GM12801 (cell line): ENCODE results near the gene WWOX.

ENCODE experiments used
- TF ChIP-seq, protein P1 (sequence below): IDR thresholded peaks from one replicate; pipeline ENCODE4 v1.5.1; 2011; ENCODE audit warnings: control low read depth; ENCODE audit not compliant: insufficient read length; ENCODE audit errors: extremely low read depth

Gene WWOX

DNA sequence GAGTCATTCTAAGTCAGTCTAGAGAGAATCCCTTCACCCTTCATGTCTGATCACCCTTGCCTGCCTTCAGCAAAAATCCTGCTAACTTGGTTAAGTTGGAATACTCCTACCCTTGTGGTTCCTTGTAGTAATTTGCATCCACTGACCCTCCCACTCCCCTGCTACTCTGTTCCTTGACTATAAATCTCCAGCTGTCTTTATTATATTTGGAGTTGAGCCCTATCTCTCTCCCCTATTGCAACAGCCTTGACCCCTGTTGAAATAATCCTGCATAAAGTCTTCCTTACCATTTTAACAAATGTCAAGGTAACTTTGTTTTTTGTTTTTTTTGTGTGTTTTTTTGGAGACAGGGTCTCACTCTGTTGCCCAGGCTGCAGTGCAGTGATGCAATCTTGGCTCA is 590.1 kb downstream of the WWOX start:
- TF ChIP-seq, protein P1, sequence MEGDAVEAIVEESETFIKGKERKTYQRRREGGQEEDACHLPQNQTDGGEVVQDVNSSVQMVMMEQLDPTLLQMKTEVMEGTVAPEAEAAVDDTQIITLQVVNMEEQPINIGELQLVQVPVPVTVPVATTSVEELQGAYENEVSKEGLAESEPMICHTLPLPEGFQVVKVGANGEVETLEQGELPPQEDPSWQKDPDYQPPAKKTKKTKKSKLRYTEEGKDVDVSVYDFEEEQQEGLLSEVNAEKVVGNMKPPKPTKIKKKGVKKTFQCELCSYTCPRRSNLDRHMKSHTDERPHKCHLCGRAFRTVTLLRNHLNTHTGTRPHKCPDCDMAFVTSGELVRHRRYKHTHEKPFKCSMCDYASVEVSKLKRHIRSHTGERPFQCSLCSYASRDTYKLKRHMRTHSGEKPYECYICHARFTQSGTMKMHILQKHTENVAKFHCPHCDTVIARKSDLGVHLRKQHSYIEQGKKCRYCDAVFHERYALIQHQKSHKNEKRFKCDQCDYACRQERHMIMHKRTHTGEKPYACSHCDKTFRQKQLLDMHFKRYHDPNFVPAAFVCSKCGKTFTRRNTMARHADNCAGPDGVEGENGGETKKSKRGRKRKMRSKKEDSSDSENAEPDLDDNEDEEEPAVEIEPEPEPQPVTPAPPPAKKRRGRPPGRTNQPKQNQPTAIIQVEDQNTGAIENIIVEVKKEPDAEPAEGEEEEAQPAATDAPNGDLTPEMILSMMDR = no peak

DNA sequence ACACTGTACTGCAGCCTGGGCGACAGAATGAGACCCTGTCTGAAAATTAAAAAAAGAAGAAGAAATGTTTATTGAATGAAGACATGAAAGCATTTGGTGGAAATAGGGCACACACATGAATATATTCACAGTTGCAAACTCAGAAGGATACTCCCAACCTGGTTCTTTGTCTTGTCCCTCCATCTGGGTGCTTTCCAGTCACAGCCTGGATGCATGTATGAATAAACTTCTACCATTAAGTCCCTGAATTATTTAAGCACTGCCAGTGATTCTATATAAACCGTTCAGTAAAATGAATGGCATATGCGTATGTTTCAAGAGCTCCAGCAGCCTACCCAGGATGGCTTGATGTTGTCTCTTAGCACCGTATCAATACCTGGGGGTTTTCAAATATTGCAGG is 591.1 kb downstream of the WWOX start:
- TF ChIP-seq, protein P1 = no peak

DNA sequence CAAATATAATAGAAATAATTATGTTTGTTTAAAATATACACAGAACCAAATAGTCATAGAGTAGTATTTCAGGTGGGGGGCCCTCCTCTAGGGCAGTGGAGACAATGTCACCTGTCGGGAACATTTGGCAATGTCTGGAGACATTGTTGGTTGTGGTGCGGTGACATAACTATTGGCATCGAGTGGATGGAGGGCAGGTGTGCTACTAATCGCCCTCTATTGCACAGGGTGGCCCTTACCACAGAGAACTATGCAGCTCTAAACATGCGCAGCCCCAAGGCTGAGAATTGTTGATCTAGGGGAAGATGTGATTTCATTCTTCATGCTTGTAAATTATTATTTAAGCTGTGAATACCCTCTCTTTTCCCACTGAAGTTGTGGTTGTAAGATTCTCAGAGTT is 594.0 kb downstream of the WWOX start:
- TF ChIP-seq, protein P1 = no peak

DNA sequence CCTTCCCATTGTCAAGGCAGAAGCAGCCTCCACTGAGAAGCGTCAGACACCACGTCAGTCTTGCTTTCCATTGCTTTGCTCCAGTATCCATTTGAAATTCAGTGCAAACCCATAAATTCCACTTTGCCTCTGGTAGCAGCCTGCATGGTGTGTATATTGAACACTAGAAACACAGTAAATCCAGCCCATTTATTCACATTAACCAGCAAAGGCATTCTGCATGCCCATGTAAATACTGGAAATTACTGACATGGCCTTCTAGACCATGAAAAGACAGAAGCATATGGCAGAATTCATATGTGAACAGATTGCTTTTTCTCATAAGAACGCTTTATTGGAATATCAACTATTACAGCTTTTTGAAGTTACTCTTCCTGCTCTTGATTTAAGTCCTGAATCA is 595.0 kb downstream of the WWOX start:
- TF ChIP-seq, protein P1 = no peak

DNA sequence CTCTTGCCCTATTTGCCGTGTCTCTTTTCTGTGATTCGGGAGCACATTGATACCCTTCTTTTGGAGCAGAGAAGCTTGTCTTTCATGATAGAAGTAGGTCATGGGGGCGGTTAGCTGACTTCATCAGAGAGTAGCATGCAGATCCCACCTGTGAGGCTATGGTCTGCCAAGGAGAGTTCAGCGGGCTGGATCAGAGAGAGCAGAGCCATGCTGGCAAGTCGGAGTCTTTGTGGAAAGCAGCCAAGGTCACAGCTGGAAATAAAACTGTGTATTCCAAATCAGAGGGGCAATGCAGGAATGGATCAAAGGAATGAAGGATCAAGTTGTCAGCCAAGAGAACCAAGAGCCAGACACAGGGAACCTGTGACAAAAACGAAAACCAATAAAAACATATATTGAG is 595.9 kb downstream of the WWOX start:
- TF ChIP-seq, protein P1 = no peak

DNA sequence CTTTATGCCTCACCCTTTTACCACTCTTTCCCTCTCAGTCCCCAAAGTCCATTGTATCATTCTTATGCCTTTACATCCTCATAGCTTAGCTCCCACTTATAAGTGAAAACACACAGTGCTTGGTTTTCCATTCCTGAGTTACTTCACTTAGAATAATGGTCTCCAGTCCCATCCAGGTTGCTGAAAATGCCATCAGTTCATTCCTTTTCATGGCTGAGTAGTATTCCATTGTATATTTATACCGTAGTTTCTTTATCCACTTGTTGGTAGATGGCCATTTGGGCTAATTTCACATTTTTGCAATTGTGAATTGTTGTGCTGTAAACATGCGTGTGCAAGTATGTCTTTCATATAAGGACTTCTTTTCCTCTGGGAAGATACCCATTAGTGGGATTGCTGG is 597.3 kb downstream of the WWOX start:
- TF ChIP-seq, protein P1 = no peak

DNA sequence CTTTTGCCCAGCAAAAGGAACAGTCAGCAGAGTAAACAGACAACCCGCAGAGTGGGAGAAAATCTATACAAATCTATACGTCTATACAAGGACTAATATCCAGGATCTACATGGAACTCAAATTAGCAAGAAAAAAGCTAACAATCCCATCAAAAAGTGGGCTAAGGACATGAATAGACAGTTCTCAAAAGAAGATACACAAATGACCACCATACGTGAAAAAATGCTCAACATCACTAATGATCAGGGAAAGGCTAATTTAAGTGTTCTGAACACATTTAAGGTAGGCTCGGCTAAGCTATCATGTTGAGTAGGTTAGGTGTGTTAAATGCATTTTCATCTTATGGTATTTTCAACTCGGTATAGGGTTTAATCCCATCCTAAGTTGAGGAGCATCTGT is 598.0 kb downstream of the WWOX start:
- TF ChIP-seq, protein P1 = no peak

DNA sequence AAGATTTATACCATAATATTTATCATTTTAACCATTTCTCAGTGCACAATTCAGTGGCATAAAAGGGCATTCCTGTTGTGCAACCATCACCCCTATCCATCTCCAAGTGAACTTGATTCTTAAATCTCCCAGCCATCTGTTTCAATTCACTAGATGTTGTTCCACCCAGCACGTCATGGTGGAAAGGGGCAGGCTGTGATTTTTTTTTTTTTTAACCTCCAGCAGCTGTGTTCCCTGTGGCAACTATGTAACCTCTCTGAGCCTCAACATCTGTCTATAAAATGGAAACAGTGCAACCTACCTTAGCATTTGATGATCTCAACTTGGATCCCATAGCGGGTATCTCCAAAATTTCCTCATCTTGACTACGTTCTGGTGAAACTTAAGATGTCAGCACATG is 604.5 kb downstream of the WWOX start:
- TF ChIP-seq, protein P1 = no peak
